IMR-90 (cell line): ENCODE measurements around the gene ANKFY1. TPM values are rescaled to one million over a fixed set of nuclear protein-coding genes. Genes with fewer than 3 reads are reported as not detected.

Experiments used
- ATAC-seq: fragments of 200-7000 bp; cut with Tn5 transposase; 2 replicates; pipeline ENCODE4 v1.9.1; 2020; ENCODE audit warnings: low read depth, mild to moderate bottlenecking, moderate library complexity
- BruUV-seq: library from RNA; stranded (reverse); fragments of 400-500 nt; replicated peaks from 2 replicates; lab custom pipeline; 2021; lab: Mats Ljungman, UMichigan
- CTCF ChIA-PET: fragments of 300-600 bp; formaldehyde crosslinking; extraction: SDS; loops from one replicate; lab custom pipeline; 2021; ENCODE audit warnings: antibody characterized with exemption; lab: Yijun Ruan, JAX
- POLR2A ChIA-PET: fragments of 300-600 bp; sonication (Branson Sonifier 250); formaldehyde crosslinking; loops from one replicate; lab custom pipeline; 2022; ENCODE audit warnings: antibody characterized with exemption; ENCODE audit not compliant: unreplicated experiment; lab: Charles Lee
- DNase-seq: peaks from one replicate; pipeline ENCODE4 v3.0.0; 2013
- H2AFZ ChIP-seq: replicated peaks from 2 replicates; pipeline ENCODE3; 2013; ENCODE audit warnings: low read length, mild to moderate bottlenecking; ENCODE audit not compliant: poor library complexity
- H2AK5ac ChIP-seq: 2 replicates; pipeline ENCODE4 v1.6.1; 2013; ENCODE audit warnings: low read depth, low read length, inconsistent platforms
- H2AK9ac ChIP-seq: replicated peaks from 2 replicates; pipeline ENCODE3; 2013; ENCODE audit warnings: mild to moderate bottlenecking, low read depth, low read length, moderate library complexity; ENCODE audit not compliant: poor library complexity
- H2BK120ac ChIP-seq: 2 replicates; pipeline ENCODE4 v1.6.1; 2013; ENCODE audit warnings: low read depth, low read length, inconsistent platforms
- H2BK15ac ChIP-seq: 3 replicates; pipeline ENCODE4 v1.6.1; 2013; ENCODE audit warnings: low read depth, low read length, inconsistent platforms
- H2BK20ac ChIP-seq: 2 replicates; pipeline ENCODE4 v1.6.1; 2013; ENCODE audit warnings: low read depth, mild to moderate bottlenecking, inconsistent platforms, low read length, moderate library complexity
- H2BK5ac ChIP-seq: 2 replicates; pipeline ENCODE4 v1.6.1; 2013; ENCODE audit warnings: mild to moderate bottlenecking, low read depth, low read length, inconsistent platforms; ENCODE audit not compliant: poor library complexity, severe bottlenecking
- H3K14ac ChIP-seq: replicated peaks from 2 replicates; pipeline ENCODE4 v1.6.1; 2013; ENCODE audit warnings: low read depth, low read length, inconsistent platforms
- H3K18ac ChIP-seq: 2 replicates; pipeline ENCODE4 v1.6.1; 2013; ENCODE audit warnings: low read depth, low read length, control low read depth
- H3K23ac ChIP-seq: 2 replicates; pipeline ENCODE4 v1.6.1; 2013; ENCODE audit warnings: low read depth, low read length, inconsistent platforms
- H3K27ac ChIP-seq: 2 replicates; pipeline ENCODE4 v1.5.1; 2013; ENCODE audit warnings: mild to moderate bottlenecking, control low read depth, low read length; ENCODE audit not compliant: insufficient read depth
- H3K27me3 ChIP-seq: 2 replicates; pipeline ENCODE4 v1.6.1; 2013; ENCODE audit warnings: low read length; ENCODE audit not compliant: control insufficient read depth, insufficient read depth
- H3K36me3 ChIP-seq: 2 replicates; pipeline ENCODE4 v1.6.1; 2013; ENCODE audit warnings: low read length, mixed read lengths; ENCODE audit not compliant: control insufficient read depth, insufficient read depth
- H3K4ac ChIP-seq: 2 replicates; pipeline ENCODE4 v1.6.1; 2013; ENCODE audit warnings: low read depth, low read length, inconsistent platforms
- H3K4me1 ChIP-seq: 2 replicates; pipeline ENCODE4 v1.6.1; 2013; ENCODE audit warnings: low read length, mixed read lengths; ENCODE audit not compliant: control insufficient read depth, insufficient read depth
- H3K4me2 ChIP-seq: 2 replicates; pipeline ENCODE4 v1.6.1; 2013; ENCODE audit warnings: low read depth, mild to moderate bottlenecking, control low read depth, low read length, moderate library complexity
- H3K4me3 ChIP-seq: 2 replicates; pipeline ENCODE4 v1.5.1; 2013; ENCODE audit warnings: low read depth, mild to moderate bottlenecking, control low read depth, low read length, moderate library complexity; ENCODE audit not compliant: insufficient read depth
- H3K56ac ChIP-seq: 2 replicates; pipeline ENCODE4 v1.6.1; 2013; ENCODE audit warnings: low read length, inconsistent platforms; ENCODE audit not compliant: insufficient read depth; ENCODE audit errors: extremely low read depth
- H3K79me1 ChIP-seq, 2 experiments: 2 replicates each; pipeline ENCODE4 v1.6.1; 2013; ENCODE audit warnings: low read length in 2 of 2, inconsistent platforms in 1 of 2, low read depth in 1 of 2
- H3K9ac ChIP-seq: 2 replicates; pipeline ENCODE4 v1.6.1; 2013; ENCODE audit warnings: low read depth, low read length, control low read depth
- H3K9me1 ChIP-seq: 2 replicates; pipeline ENCODE4 v1.6.1; 2013; ENCODE audit warnings: low read length, inconsistent platforms; ENCODE audit not compliant: insufficient read depth
- H3K9me3 ChIP-seq: 2 replicates; pipeline ENCODE4 v1.6.1; 2013; ENCODE audit warnings: low read length; ENCODE audit not compliant: control insufficient read depth, insufficient read depth
- H4K20me1 ChIP-seq: 2 replicates; pipeline ENCODE4 v1.6.1; 2013; ENCODE audit warnings: low read length, inconsistent platforms; ENCODE audit not compliant: insufficient read depth
- H4K5ac ChIP-seq: 2 replicates; pipeline ENCODE4 v1.6.1; 2013; ENCODE audit warnings: mild to moderate bottlenecking, low read depth, low read length, control low read depth
- H4K8ac ChIP-seq, 2 experiments: 2 replicates each; pipeline ENCODE4 v1.6.1; 2013; ENCODE audit warnings: low read depth in 2 of 2, low read length in 2 of 2, control low read depth in 1 of 2, inconsistent platforms in 1 of 2
- H4K91ac ChIP-seq: 2 replicates; pipeline ENCODE4 v1.6.1; 2013; ENCODE audit warnings: low read depth, low read length, inconsistent platforms; ENCODE audit not compliant: insufficient read depth
- CEBPB ChIP-seq: IDR thresholded peaks from 2 replicates; pipeline ENCODE4 v1.6.1; 2012; ENCODE audit warnings: low read depth, low read length, improper control_type of control experiment
- FOS ChIP-seq: fragments of 150-350 bp; IDR thresholded peaks from 2 replicates; pipeline ENCODE4 v1.6.1; 2016; ENCODE audit warnings: low read depth, low read length
- MAFK ChIP-seq: IDR thresholded peaks from 2 replicates; pipeline ENCODE4 v1.6.1; 2012; ENCODE audit warnings: low read depth, low read length, improper control_type of control experiment
- SMC3 ChIP-seq: fragments of 150-350 bp; IDR thresholded peaks from 2 replicates; pipeline ENCODE4 v1.6.1; 2016; ENCODE audit warnings: low read depth, mild to moderate bottlenecking, antibody characterized with exemption, low read length, moderate library complexity
- WGBS, 2 experiments: methylation state at CpG; one replicate each; pipeline versions ENCODE4 v1.1.5 to v1.1.7; 2013; ENCODE audit warnings: missing lambda C conversion rate in 2 of 2; ENCODE audit not compliant: insufficient read length in 1 of 2; ENCODE audit errors: extremely low coverage in 2 of 2; 5-methylcytosine and 5-hydroxymethylcytosine counted together
- dilution Hi-C: fragments of 300-500 bp; cut with HindIII; formaldehyde crosslinking; loops from one replicate; pipeline ENCODE4 v1.14.3; 2018; ENCODE audit warnings: low sequenced_read_pairs; ENCODE audit not compliant: unreplicated experiment
- in situ Hi-C: fragments of 300-500 bp; cut with MboI; formaldehyde crosslinking; loops from 3 replicates; pipeline ENCODE4 v1.14.3; 2019; ENCODE audit warnings: low sequenced_read_pairs, inconsistent platforms, mixed read lengths
- intact Hi-C: fragments of 100-400 bp; cut with micrococcal nuclease; formaldehyde crosslinking; loops from 2 replicates; pipeline ENCODE4 v1.10.0; 2022
- polyA plus RNA-seq, 3 experiments: library from polyadenylated mRNA; depleted of rRNA; stranded (reverse); fragments of >200 nt; gene quantifications; 2 replicates each; pipeline ENCODE4 v1.2.3, GENCODE V29; 2012; ENCODE audit warnings: low replicate concordance in 1 of 3
- total RNA-seq: library from RNA; depleted of rRNA; stranded (reverse); fragments of >200 nt; gene quantifications from 2 replicates; pipeline ENCODE4 v1.2.3, GENCODE V29; 2012

The ANKFY1 gene
- total and polyA plus RNA-seq, 2 of the 4 experiments (the other 2 are of a cell fraction) = 32.3 to 48.9 TPM

DNA sequence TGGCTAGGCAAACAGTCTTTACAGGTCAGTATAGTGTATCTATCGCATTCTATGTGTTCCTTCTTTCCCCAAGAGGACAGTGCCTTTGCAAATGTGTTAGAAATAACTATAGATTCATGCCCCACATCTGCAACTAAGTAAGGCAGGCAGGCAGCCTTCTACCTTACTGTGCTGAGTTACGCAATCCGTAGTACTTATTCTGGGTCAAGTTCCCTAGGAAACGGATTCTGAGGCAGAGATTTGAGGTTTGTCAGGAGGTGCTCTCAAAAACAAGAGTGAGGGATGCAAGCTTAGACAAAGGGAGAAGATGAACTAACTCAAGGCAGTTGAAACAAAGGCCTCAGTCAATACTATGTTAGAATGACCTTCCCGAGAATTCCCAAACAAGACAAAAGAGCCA is 12.7 kb upstream of the ANKFY1 start:
- H3K14ac ChIP-seq = no peak overlapping the region
- no peak overlapping the region for H2BK5ac ChIP-seq
- H2BK120ac ChIP-seq = no peak overlapping the region
- no peak overlapping the region for H3K18ac ChIP-seq
- no peak overlapping the region for H4K8ac ChIP-seq
- no peak overlapping the region for H2AK5ac ChIP-seq
- CTCF ChIA-PET = no interaction called here
- no peak overlapping the region for H4K91ac ChIP-seq
- no peak overlapping the region for H3K56ac ChIP-seq
- H3K4me2 ChIP-seq = no peak overlapping the region
- H3K9me3 ChIP-seq = no peaks in the 10 kb centered on the region
- no peak overlapping the region for H3K27ac ChIP-seq
- POLR2A ChIA-PET = no interaction called here
- H3K4me3 ChIP-seq = no peak overlapping the region
- no peak overlapping the region for H4K5ac ChIP-seq
- H3K4me1 ChIP-seq = no peaks in the 10 kb centered on the region
- DNase-seq = no peak
- H2BK15ac ChIP-seq = no peak overlapping the region
- H2AK9ac ChIP-seq = no peak overlapping the region
- H3K9me1 ChIP-seq = peaks cover 15% of the 10 kb centered on the region
- TF ChIP-seq MAFK (no peak), FOS (no peak), CEBPB (peak; percentile 89), SMC3 (no peak)
- H3K4ac ChIP-seq = no peak overlapping the region
- no peak overlapping the region for H2BK20ac ChIP-seq
- H2AFZ ChIP-seq = no peak overlapping the region
- 57% methylated on average over 1 of the region's 5 CpGs; no CpG with 5 or more reads in 1 of the 2 experiments for WGBS, 2 experiments
- H3K79me1 ChIP-seq = peaks cover 26 to 54% of the 10 kb centered on the region in 2 experiments
- dilution Hi-C loops = no loop called here
- no TSS peak for BruUV-seq
- peak overlapping the region; percentile 25; the same call in 1 of the 2 replicates for H3K23ac ChIP-seq
- H3K36me3 ChIP-seq = peaks cover 5% of the 10 kb centered on the region
- intact Hi-C loops = no loop called here
- peaks cover 9% of the 10 kb centered on the region for H4K20me1 ChIP-seq
- no peak overlapping the region for H3K9ac ChIP-seq
- H3K27me3 ChIP-seq = no peaks in the 10 kb centered on the region
- no peak for ATAC-seq
- in situ Hi-C loops = no loop called here
